CD14-positive monocyte (primary cell): Measurements from ENCODE around the gene PNKP. TPM values are rescaled to one million over a fixed set of nuclear protein-coding genes. Genes with fewer than 3 reads are reported as not detected.

Experiments used
- DNase-seq, 3 donors: peaks; one replicate each; pipeline ENCODE4 v3.0.0-alpha.2; 2011 to 2022
- H2AFZ ChIP-seq: 2 replicates; pipeline ENCODE4 v1.6.0; 2012; ENCODE audit warnings: mild to moderate bottlenecking, low read depth, low read length, inconsistent platforms; ENCODE audit not compliant: insufficient read depth, poor library complexity, severe bottlenecking
- H3K27ac ChIP-seq, 2 donors: 1 replicate in 1 of 2; 2 replicates in 1 of 2; pipeline ENCODE4 v1.5.1; 2012 to 2013; ENCODE audit warnings: low read length in 2 of 2, control low read depth in 1 of 2, inconsistent platforms in 1 of 2, low read depth in 1 of 2, mild to moderate bottlenecking in 1 of 2
- H3K27me3 ChIP-seq, 2 donors: one replicate each; pipeline versions ENCODE4 v1.6.0 to v1.6.1; 2011 to 2013; ENCODE audit warnings: low read length in 2 of 2; ENCODE audit not compliant: control insufficient read depth in 2 of 2, insufficient read depth in 2 of 2
- H3K36me3 ChIP-seq, 2 donors: replicated peaks in 1 of 2; 1 replicate in 1 of 2; 2 replicates in 1 of 2; pipeline versions ENCODE4 v1.5.1 to v1.6.1; 2012 to 2013; ENCODE audit warnings: low read length in 2 of 2, control low read depth in 1 of 2, inconsistent platforms in 1 of 2, mild to moderate bottlenecking in 1 of 2; ENCODE audit not compliant: insufficient read depth in 2 of 2, control insufficient read depth in 1 of 2
- H3K4me1 ChIP-seq, 2 donors: 1 replicate in 1 of 2; 2 replicates in 1 of 2; pipeline versions ENCODE4 v1.5.1 to v1.6.1; 2012 to 2013; ENCODE audit warnings: low read length in 2 of 2, control low read depth in 1 of 2, inconsistent platforms in 1 of 2, mild to moderate bottlenecking in 1 of 2, moderate library complexity in 1 of 2; ENCODE audit not compliant: insufficient read depth in 2 of 2, control insufficient read depth in 1 of 2
- H3K4me2 ChIP-seq: replicated peaks from 2 replicates; pipeline ENCODE3; 2012; ENCODE audit warnings: low read length, moderate library complexity, mild to moderate bottlenecking; ENCODE audit not compliant: poor library complexity, severe bottlenecking; ENCODE audit errors: extremely low read depth
- H3K4me3 ChIP-seq, 3 experiments: fragments of 200-600 bp in 1 of 3; sonication (generic) in 1 of 3; replicated peaks in 1 of 3; 1 replicate in 2 of 3; 2 replicates in 1 of 3; pipeline ENCODE4 v1.5.1; 2011 to 2013; ENCODE audit warnings: low read length in 3 of 3, mild to moderate bottlenecking in 3 of 3, control low read depth in 2 of 3, low read depth in 2 of 3, inconsistent platforms in 1 of 3, moderate library complexity in 1 of 3
- H3K79me2 ChIP-seq: 2 replicates; pipeline ENCODE4 v1.6.0; 2012; ENCODE audit warnings: mild to moderate bottlenecking, control low read depth, inconsistent platforms, low read length, moderate library complexity; ENCODE audit not compliant: insufficient read depth
- H3K9ac ChIP-seq: 2 replicates; pipeline ENCODE4 v1.6.0; 2017; ENCODE audit warnings: low read length, mild to moderate bottlenecking; ENCODE audit not compliant: insufficient read depth, poor library complexity, severe bottlenecking
- H3K9me3 ChIP-seq, 2 donors: replicated peaks in 1 of 2; 1 replicate in 1 of 2; 2 replicates in 1 of 2; pipeline versions ENCODE4 v1.5.1 to v1.6.1; 2012 to 2013; ENCODE audit warnings: low read length in 2 of 2, control low read depth in 1 of 2; ENCODE audit not compliant: control insufficient read depth in 1 of 2, insufficient read depth in 1 of 2
- H4K20me1 ChIP-seq: 2 replicates; pipeline ENCODE4 v1.6.0; 2012; ENCODE audit warnings: mild to moderate bottlenecking, low read length, control low read depth, moderate library complexity; ENCODE audit not compliant: insufficient read depth
- H3K27ac Mint-ChIP-seq, 7 donors: one replicate each; pipeline ENCODE4 v1.8.0; 2020; ENCODE audit warnings: mild to moderate bottlenecking in 7 of 7, mixed read lengths in 7 of 7, moderate library complexity in 6 of 7, inconsistent platforms in 2 of 7
- H3K27me3 Mint-ChIP-seq, 3 donors: one replicate each; pipeline ENCODE4 v1.8.0; 2021 to 2022; ENCODE audit warnings: low read depth in 3 of 3, mild to moderate bottlenecking in 3 of 3, mixed read lengths in 3 of 3, moderate library complexity in 3 of 3, inconsistent platforms in 1 of 3
- H3K36me3 Mint-ChIP-seq, 2 donors: one replicate each; pipeline ENCODE4 v1.8.0; 2020; ENCODE audit warnings: mixed read lengths in 2 of 2, inconsistent platforms in 1 of 2, mild to moderate bottlenecking in 1 of 2
- H3K4me1 Mint-ChIP-seq: one replicate; pipeline ENCODE4 v1.8.0; 2020; ENCODE audit warnings: mild to moderate bottlenecking, mixed read lengths
- H3K4me3 Mint-ChIP-seq, 2 donors: one replicate each; pipeline ENCODE4 v1.8.0; 2020; ENCODE audit warnings: mild to moderate bottlenecking in 2 of 2, mixed read lengths in 2 of 2, moderate library complexity in 1 of 2
- H3K9me3 Mint-ChIP-seq, 7 donors: one replicate each; pipeline ENCODE4 v1.8.0; 2020 to 2022; ENCODE audit warnings: mixed read lengths in 7 of 7, mild to moderate bottlenecking in 6 of 7, moderate library complexity in 6 of 7, inconsistent platforms in 2 of 7
- CTCF ChIP-seq: fragments of 200-600 bp; IDR thresholded peaks from one replicate; pipeline ENCODE4 v1.8.0; 2022; ENCODE audit warnings: antibody characterized with exemption, mild to moderate bottlenecking
- WGBS: methylation state at CpG from one replicate; pipeline ENCODE4 v1.1.5; 2013; ENCODE audit warnings: missing lambda C conversion rate; ENCODE audit not compliant: insufficient coverage; 5-methylcytosine and 5-hydroxymethylcytosine counted together
- intact Hi-C, 2 donors: fragments of 100-400 bp; cut with micrococcal nuclease; formaldehyde crosslinking; loops; one replicate each; pipeline versions ENCODE4 v1.15.0 to v1.15.1; 2023
- polyA plus RNA-seq, 3 donors: library from polyadenylated mRNA; depleted of rRNA in 1 of 3; unstranded in 2 of 3; stranded (reverse) in 1 of 3; fragments of 300-500 nt in 2 of 3; fragments of >200 nt in 1 of 3; fragmentation: Illumina TruSeq in 2 of 3; gene quantifications; 1 replicate in 2 of 3; 2 replicates in 1 of 3; pipeline ENCODE4 v1.2.3, GENCODE V29; 2012 to 2021

PNKP gene
- polyA plus RNA-seq, 3 donors = 23.0 to 88.6 (median 30.2) TPM

- H3K27ac ChIP-seq = no peak overlapping the region
- peak overlapping the region; percentile 97 for H3K9ac ChIP-seq
- H3K4me2 ChIP-seq = peak overlapping the region; percentile 96
- no peak for TF ChIP-seq CTCF
- H2AFZ ChIP-seq = peak overlapping the region; percentile 92
- H3K27me3 ChIP-seq = peaks cover 7 to 12% of the 10 kb centered on the region in 2 donors
- peaks cover 14 to 17% (median 15%) of the 10 kb centered on the region in 3 donors for H3K27me3 Mint-ChIP-seq
- peaks cover 46% of the 10 kb centered on the region for H4K20me1 ChIP-seq
- peaks cover 32 to 40% of the 10 kb centered on the region in 2 donors for H3K4me1 ChIP-seq
- peaks cover 8 to 17% of the 10 kb centered on the region in 2 donors for H3K36me3 Mint-ChIP-seq
- peaks cover 4% of the 10 kb centered on the region in 2 donors for H3K9me3 ChIP-seq
- intact Hi-C loops = loop anchor here (2.0 to 5.0 kb wide), 3 partner anchors 15 to 34 kb away; partner anchors contain the start of genes MED25 (in 2 of the 2) and PNKP (in 1 of the 2)
- 4% methylated on average over 49 of the region's 78 CpGs for WGBS
- peaks cover 42% of the 10 kb centered on the region for H3K4me1 Mint-ChIP-seq
- peaks cover 20% of the 10 kb centered on the region for H3K79me2 ChIP-seq
- no peak overlapping the region for H3K27ac Mint-ChIP-seq
- peak overlapping the region; percentile 35 to 99 (median 84) for H3K4me3 ChIP-seq
- peaks cover 4 to 11% (median 8%) of the 10 kb centered on the region in 7 donors for H3K9me3 Mint-ChIP-seq
- peak overlapping the region; percentile 71 to 86 for H3K4me3 Mint-ChIP-seq
- no peak for DNase-seq
- peaks cover 0 to 3% of the 10 kb centered on the region in 2 donors for H3K36me3 ChIP-seq
Measured at GRCh38 chr19:49851456-49852259, 15.7 kb downstream of the PNKP start.

GRCh38 chr19:49850487-49851342, 16.7 kb downstream of the PNKP start, which contains the start of gene PTOV1:
Gene PTOV1, plus strand, starts transcription at chr19:49851159.
- Histone ChIP-seq H2AFZ (peak within 1 kb of the TSS; percentile 92), H3K79me2 (peaks cover 20% of the 10 kb centered on the region)
- WGBS = 3% methylated on average over 98 of the region's 98 CpGs

More at GRCh38 chr19:49850487-49851342, 16.7 kb downstream of the PNKP start, which contains the start of gene PTOV1:
- Histone ChIP-seq H3K27ac (peak within 1 kb of the TSS; percentile 95 to 97), H4K20me1 (peaks cover 39% of the 10 kb centered on the region), H3K27me3 (peaks cover 7 to 12% of the 10 kb centered on the region in 2 donors), H3K9ac (peak within 1 kb of the TSS; percentile 97), H3K4me3 (peak within 1 kb of the TSS; percentile 84 to 99 (median 96)), H3K9me3 (peaks cover 4% of the 10 kb centered on the region in 2 donors), H3K36me3 (no peaks in the 10 kb centered on the region), H3K4me1 (peaks cover 32 to 40% of the 10 kb centered on the region in 2 donors), H3K4me2 (peak within 1 kb of the TSS; percentile 96)
- Mint-ChIP-seq H3K9me3 (peaks cover 4 to 11% (median 8%) of the 10 kb centered on the region in 7 donors), H3K27ac (peak within 1 kb of the TSS; percentile 93 to 99 (median 96)), H3K4me1 (peaks cover 42% of the 10 kb centered on the region), H3K36me3 (peaks cover 8 to 14% of the 10 kb centered on the region in 2 donors), H3K27me3 (peaks cover 14 to 17% (median 15%) of the 10 kb centered on the region in 3 donors), H3K4me3 (peak within 1 kb of the TSS; percentile 88 to 92)
- DNase-seq = peak; percentile 88 to 90 (median 88)
- intact Hi-C loops = loop anchor here (2.0 to 5.0 kb wide), 3 partner anchors 16 to 33 kb away; partner anchors contain the start of genes MED25 (in 2 of the 2) and PNKP (in 1 of the 2)
- TF ChIP-seq CTCF = no peak
